K562 (cell line): ENCODE data around the gene LY6G5B. TPM values are rescaled to one million over a fixed set of nuclear protein-coding genes. Genes with fewer than 3 reads are reported as not detected.

ENCODE experiments used
- KLF13 ChIP-seq: fragments of 450-650 bp; IDR thresholded peaks from 2 replicates; pipeline ENCODE4 v1.6.1; 2016; ENCODE audit warnings: missing genetic modification characterization, low read depth, mild to moderate bottlenecking, missing compliant biosample characterization, moderate library complexity, borderline replicate concordance
- MGA ChIP-seq: fragments of 450-650 bp; IDR thresholded peaks from 2 replicates; pipeline ENCODE4 v1.6.1; 2016; ENCODE audit warnings: mild to moderate bottlenecking, moderate library complexity
- RERE ChIP-seq: sonication (generic); formaldehyde crosslinking; IDR thresholded peaks from 2 replicates; pipeline ENCODE4 v1.8.0; 2023; ENCODE audit warnings: missing genetic modification reagents, mild to moderate bottlenecking, borderline replicate concordance
- SAFB2 ChIP-seq: fragments of 200-400 bp; formaldehyde crosslinking; IDR thresholded peaks from 2 replicates; pipeline ENCODE4 v1.6.1; 2018; ENCODE audit warnings: borderline replicate concordance, low read length, low read depth, moderate library complexity; ENCODE audit not compliant: severe bottlenecking
- SMARCE1 ChIP-seq: fragments of 450-650 bp; IDR thresholded peaks from 2 replicates; pipeline ENCODE4 v1.7.1; 2016; ENCODE audit warnings: mild to moderate bottlenecking
- TAF15 ChIP-seq: fragments of 200-400 bp; formaldehyde crosslinking; IDR thresholded peaks from 2 replicates; pipeline ENCODE4 v1.6.1; 2017; ENCODE audit warnings: mild to moderate bottlenecking, low read depth, low read length, moderate library complexity
- TARDBP ChIP-seq: fragments of 450-650 bp; IDR thresholded peaks from 2 replicates; pipeline ENCODE4 v1.6.1; 2016
- ZNF143 ChIP-seq: sonication (generic); formaldehyde crosslinking; IDR thresholded peaks from 2 replicates; pipeline ENCODE4 v1.9.0; 2022; ENCODE audit warnings: mild to moderate bottlenecking, missing genetic modification reagents
- ZNF174 ChIP-seq: fragments of 250-450 bp; sonication (Bioruptor Pico); IDR thresholded peaks from 2 replicates; pipeline ENCODE4 v1.4.0; 2020; ENCODE audit warnings: mild to moderate bottlenecking
- polyA plus RNA-seq, 8 experiments: library from polyadenylated mRNA; depleted of rRNA in 4 of 8; stranded (reverse) in 5 of 8; unstranded in 3 of 8; fragments of >200 nt; fragmentation: Nextera tagmentation in 2 of 8; fragmentation: Illumina TruSeq in 1 of 8; extraction: Ambion mirVana in 2 of 8; extraction: Trizol in 1 of 8; gene quantifications; 2 replicates each; pipeline versions ENCODE4 v1.2.1 to v1.2.3, GENCODE V29; 2011 to 2014; ENCODE audit warnings: inconsistent platforms in 1 of 8, missing spikeins in 1 of 8
- total RNA-seq, 7 experiments: library from RNA; depleted of rRNA in 6 of 7; stranded (reverse); fragments of >200 nt in 6 of 7; fragmentation: Illumina TruSeq in 2 of 7; extraction: Trizol in 2 of 7; gene quantifications; 2 replicates each; pipeline versions ENCODE4 v1.2.1 to v1.2.3, GENCODE V29; 2011 to 2021; ENCODE audit warnings: low replicate concordance in 1 of 7

The LY6G5B gene
- total and polyA plus RNA-seq, 9 of the 15 experiments (the other 6 are each of a cell fraction or from before 2014, with no cell fraction given), result 6.0 to 27.0 (median 7.5) TPM

GRCh38 chr6:31665501-31666336 is 4.1 kb upstream of the LY6G5B start, which contains the start of gene CSNK2B (continued):
- no peak for TF ChIP-seq MGA
- peak; percentile 85; the same call in 1 of the 2 replicates for TF ChIP-seq TAF15
- peak; percentile 79; the same call in 1 of the 2 replicates for TF ChIP-seq TARDBP
- TF ChIP-seq KLF13 (tag), result peak; percentile 55; the same call in 1 of the 2 replicates
- TF ChIP-seq SMARCE1, result no peak; the same call in 1 of the 2 replicates
- TF ChIP-seq ZNF143 (CRISPR knock-in tag), result peak; percentile 96
- no peak for TF ChIP-seq RERE (CRISPR knock-in tag)
- 0 out of 2 replicates have a peak, but pooled peaks have one; percentile 54 for TF ChIP-seq ZNF174
- TF ChIP-seq SAFB2, result no peak
